ENCODE measurements around the gene GPRC6A.
"Not testable (repeated sequence)": the region's sequence is repeated elsewhere in the genome, so short reads cannot be mapped to it uniquely, and the experiment has no call there.

GPRC6A gene, protein sequence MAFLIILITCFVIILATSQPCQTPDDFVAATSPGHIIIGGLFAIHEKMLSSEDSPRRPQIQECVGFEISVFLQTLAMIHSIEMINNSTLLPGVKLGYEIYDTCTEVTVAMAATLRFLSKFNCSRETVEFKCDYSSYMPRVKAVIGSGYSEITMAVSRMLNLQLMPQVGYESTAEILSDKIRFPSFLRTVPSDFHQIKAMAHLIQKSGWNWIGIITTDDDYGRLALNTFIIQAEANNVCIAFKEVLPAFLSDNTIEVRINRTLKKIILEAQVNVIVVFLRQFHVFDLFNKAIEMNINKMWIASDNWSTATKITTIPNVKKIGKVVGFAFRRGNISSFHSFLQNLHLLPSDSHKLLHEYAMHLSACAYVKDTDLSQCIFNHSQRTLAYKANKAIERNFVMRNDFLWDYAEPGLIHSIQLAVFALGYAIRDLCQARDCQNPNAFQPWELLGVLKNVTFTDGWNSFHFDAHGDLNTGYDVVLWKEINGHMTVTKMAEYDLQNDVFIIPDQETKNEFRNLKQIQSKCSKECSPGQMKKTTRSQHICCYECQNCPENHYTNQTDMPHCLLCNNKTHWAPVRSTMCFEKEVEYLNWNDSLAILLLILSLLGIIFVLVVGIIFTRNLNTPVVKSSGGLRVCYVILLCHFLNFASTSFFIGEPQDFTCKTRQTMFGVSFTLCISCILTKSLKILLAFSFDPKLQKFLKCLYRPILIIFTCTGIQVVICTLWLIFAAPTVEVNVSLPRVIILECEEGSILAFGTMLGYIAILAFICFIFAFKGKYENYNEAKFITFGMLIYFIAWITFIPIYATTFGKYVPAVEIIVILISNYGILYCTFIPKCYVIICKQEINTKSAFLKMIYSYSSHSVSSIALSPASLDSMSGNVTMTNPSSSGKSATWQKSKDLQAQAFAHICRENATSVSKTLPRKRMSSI

DNA sequence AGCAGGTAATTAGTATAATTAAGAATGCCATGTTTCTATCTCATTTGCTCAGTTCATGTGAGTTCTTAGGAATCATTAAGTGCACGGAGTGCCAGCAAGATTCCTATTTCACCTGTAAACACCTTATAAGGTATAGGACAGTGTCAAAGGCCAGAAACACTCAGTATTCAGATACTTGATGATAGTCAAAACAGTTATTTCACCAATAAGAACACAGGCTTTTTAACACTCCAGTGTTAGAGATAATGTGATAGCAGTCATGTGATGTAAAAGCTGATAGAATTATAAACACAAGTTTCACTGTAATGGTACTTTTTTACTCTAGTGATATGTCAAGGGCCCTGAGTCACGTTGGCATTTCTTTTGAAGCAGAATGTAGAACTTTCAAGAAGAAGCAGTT, at the start of gene GPRC6A:
Gene GPRC6A, minus strand, starts transcription at position 101 of the 400 bp plus-strand sequence. Its CDS starts 70 bp downstream, at position 31.
- no peak for DNase-seq

- no peak for DNase-seq
Observed at GRCh38 chr6:116877743-116878142, 48.9 kb upstream of the GPRC6A start.

GRCh38 chr6:116876635-116877611, 48.0 kb upstream of the GPRC6A start, which contains the start of gene RFX6:
RFX6 (plus strand) TSS chr6:116877242; CDS start chr6:116877276, 34 bp downstream.
- peak; percentile 51 for DNase-seq

- no peak for DNase-seq
Observed at GRCh38 chr6:116876107-116876506, 47.2 kb upstream of the GPRC6A start.

DNA sequence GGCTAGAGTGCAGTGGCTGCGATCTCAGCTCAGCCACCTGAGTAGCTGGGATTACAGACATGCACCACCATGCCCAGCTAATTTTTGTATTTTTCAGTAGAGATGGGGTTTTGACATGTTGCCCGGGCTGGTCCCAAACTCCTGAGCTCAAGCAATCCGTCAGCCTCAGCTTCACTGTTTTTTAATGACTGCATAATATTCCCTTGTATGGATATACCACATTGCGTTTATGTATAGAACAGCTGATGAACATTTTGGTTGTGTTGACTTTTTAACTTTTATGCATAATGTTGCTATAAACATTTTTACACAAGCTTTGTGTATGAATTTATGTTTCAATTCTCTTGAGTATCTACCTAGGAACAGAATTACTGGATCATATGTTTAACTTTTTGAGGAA, 43.9 kb upstream of the GPRC6A start:
- no peak for DNase-seq

DNA sequence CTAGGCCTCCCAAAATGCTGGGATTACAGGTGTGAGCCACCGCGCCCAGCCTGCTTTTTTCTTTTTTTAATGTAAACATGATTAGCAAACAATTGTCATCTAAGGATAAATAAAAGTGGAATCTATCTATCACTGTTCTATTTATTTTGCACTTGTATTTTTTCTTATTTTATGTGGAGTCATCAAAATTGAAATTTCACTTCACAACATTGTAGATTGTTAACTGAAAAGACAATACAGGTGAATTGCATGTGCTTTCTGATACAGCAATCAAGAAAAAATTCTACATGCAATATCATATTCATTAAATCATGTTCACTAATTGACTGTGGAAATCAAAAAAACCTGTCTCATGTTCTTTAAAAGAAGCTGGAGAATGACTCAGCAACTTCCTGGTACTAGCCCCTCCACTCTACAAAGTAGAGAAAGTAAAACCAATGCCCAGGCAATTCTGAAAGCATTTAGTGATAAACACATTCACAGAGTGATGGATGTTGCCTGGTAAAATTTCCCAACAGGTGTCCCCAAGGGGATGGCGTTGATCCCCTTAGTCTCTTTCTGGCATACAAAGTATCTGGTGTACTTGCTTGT, 37.5 kb upstream of the GPRC6A start:
- DNase-seq, result no peak

DNA sequence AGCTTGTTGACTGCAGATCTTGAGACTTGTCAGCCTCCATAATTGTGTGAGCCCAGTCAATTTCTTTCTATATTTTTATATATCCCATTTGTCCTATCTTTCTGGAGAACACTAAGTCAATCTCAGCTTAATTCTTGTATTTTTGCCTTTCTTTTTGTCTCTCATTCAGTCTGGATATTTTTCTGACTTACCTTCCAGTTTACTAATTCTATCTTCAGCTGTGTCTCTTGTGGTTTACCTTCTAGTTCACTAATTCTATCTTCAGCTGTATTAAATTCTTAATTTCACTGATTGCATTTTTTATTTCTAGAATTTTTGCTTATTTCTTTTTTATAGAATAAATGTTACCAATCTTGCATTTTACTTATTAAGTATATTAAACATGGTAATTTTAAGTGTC, 30.4 kb upstream of the GPRC6A start:
- no peak for DNase-seq

DNA sequence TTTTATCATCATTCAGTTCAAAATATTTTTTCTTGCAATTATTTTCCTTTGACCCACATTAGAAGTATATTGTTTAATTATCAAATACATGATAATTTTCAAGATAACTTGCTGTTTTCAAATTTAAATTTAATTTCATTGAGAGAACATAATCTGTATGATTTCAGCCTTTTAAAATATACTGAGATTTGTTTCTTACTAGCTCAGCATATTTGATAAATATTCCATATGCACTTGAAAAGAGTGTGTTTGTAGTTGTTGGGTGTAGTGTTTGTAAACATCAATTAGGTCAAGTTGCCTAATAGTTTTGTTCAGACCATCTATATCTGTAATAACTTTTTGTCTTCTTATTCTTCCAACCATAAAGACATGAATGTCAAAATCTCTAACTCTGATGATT, 29.2 kb upstream of the GPRC6A start:
- DNase-seq, result no peak

DNA sequence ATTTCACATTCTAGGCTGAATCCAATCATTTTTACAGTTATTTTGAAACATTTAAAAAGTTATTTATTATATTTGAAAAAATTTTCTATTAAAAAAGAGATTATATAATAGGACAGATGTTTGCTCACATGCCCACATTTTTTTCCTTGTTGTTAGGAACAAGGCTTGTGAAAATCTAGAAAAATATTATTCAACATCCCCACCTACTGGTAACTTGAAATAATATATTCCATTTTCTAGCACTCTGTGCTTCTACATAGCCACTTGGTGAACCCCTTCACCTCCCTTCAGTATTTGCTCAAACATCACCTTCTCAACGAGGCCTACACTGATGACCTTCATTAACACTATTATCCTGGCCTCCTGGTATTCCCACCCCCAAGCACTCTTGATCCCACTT, 18.3 kb upstream of the GPRC6A start:
- DNase-seq, result no peak

DNA sequence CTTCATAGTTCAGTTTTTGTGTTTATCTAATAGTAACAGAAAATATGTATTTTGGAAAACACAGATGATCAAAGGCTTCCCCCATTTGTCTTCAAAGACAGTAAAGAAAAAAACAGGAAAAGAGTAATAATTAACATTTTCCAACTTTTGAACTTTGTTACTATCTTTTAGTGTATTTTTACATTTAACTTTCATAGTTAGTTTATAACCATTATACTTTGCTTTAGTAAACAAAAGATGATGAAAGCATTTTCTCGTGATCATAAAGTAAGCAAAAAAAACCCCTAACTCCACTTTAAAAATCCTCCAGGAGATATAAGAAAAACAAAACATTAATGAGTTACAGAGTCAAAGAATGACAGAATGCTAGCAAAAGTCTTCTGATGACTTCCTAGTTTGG, 13.6 kb upstream of the GPRC6A start:
- DNase-seq, result no peak

GRCh38 chr6:116840091-116840490, 11.2 kb upstream of the GPRC6A start:
- DNase-seq, result no peak

DNA sequence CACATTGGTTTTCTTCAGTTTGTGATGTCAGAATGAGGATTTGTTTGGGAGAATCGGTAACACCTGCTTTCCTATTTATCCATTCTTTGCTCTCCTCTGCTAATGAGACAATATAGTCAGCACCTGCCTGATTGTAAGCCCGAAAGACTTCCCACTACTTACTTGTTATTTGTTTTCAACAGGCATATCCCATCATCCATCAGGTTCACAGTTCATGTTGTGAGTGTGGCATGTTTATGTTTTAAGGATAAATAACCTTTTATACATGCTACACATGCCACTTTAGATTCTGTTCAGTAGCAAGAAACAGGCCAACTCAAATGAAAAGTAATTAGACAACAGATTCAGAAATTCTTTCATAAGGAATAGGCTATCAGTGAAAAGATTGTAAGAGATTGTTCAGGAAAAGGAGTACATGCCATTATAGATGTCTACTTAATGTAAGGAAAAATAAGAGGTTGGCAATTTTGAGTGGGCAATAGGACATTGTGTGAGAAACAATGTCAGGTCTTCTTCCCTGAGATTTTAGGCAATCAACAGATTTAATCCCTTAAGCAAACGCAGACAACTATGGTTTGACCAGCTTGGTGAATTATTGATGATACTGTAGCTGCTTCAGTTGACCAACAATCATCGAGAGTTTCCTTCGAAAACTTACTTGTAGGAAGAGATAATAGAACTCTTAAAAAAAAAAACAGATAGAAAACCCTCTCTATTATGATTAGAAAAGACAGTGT, 7.9 kb upstream of the GPRC6A start:
- no peak for DNase-seq

- not testable (repeated sequence) for DNase-seq
Observed at GRCh38 chr6:116834526-116834925, 5.6 kb upstream of the GPRC6A start.

DNA sequence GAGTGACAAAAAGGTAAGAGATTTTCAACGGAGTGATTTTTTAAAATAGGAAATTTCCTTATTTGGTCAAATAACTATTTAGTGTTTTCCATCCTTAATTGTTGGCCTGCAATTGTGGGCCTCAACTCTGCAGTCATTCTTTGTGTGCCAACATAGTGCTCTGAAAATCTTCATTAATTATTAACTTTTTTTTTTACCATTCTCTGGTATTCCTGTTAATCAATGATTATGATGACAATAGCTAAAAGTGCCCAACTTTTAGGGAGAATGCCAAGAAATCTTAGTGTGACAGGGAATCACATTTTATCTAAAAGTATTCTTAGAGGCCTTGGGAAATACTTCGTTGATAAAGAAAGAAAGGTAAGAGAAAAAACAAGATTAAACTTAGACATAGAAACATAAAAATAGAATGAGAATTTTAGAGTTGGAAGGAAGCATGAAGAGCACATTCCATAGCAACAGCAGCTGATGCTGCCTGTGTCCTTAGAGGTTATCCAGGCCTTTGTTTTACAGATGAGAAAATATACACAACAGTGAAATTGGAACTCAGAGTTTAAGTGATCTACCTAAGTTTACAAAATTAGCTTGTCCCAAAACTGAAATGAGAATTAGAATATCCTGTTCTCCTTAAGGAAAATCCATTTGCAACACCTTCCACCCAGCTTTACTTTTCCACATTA, 1.2 kb downstream of the GPRC6A start:
- no peak for DNase-seq

DNA sequence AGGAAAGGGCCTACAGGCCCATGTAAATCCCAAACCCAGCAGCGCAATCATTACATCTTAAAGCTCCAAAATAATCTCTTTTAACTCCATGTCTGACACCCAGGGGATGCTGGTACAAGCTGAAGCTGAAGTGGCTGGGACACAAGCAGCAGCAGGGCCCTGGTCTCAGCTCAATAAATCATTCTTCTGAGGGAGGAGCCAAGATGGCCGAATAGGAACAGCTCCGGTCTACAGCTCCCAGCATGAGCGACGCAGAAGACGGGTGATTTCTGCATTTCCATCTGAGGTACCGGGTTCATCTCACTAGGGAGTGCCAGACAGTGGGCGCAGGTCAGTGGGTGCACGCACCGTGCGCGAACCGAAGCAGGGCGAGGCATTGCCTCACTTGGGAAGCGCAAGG, 12.5 kb downstream of the GPRC6A start:
- not testable (repeated sequence) for DNase-seq

DNA sequence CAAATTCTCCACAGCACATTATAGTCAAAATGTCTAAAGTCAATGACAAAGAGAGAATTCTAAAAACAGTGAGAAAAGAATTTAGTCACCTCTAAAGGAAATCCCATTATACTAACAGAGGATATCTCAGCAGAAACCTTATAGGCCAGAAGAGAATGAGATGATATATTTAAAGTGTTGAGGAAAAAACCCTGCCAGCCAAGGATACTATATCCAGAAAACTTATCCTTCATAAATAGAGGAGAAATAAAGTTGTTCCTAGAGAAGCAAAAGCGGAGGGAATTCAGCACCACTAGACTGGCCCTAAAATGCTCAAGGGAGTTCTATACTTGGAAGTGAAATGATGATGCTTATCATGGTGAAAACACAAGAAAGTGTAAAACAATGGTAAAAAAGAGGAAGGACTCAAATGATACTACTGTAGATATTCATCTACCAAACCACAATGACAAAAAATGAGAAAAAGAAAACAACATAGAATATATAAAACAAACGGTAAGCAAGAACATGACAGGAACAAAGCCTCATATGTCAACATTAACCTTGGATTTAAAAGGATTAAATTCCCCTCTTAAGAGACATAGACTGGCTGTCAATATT, 16.7 kb downstream of the GPRC6A start:
- no peak for DNase-seq

- DNase-seq, result no peak
Observed at GRCh38 chr6:116801971-116802370, 26.9 kb downstream of the GPRC6A start.

DNA sequence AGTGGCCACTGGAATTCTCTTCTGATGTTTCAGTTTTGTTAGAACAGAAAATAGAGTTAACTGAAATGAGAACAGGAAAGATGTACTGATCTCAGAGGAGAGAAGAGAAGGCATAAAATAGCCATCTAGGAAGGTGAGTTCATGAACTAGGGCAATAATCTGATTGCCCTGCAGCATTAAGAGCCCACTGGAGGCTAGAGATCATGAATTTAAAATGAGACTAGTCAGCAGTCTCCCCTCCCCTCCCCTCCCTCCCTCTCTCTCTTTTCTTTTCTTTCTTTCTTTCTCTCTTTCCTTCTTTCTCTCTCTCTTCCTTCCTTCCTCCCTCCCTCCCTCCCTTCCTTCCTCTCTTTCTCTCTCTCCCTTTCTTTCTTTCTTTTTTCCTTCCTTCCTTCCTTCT, 28.9 kb downstream of the GPRC6A start:
- DNase-seq, result no peak

DNA sequence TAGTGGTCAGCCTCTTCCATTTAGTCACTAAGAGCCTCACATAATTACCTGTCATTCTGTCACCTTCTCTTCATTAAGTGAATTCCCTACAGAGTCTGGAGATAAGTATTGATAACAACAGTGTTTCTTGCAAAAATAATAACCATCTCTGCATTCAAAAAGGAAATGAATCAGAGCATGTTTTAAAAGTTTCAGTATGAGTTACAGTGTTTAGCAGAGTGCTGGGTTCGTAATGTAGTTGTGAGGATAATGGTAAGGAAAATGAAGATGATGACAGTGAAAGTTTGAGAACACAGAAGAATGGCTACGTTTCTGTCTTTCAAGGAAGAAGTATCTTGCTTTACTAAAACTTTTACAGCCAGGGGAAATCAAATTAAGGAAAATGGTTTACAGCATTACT, 31.3 kb downstream of the GPRC6A start:
- DNase-seq, result no peak

DNA sequence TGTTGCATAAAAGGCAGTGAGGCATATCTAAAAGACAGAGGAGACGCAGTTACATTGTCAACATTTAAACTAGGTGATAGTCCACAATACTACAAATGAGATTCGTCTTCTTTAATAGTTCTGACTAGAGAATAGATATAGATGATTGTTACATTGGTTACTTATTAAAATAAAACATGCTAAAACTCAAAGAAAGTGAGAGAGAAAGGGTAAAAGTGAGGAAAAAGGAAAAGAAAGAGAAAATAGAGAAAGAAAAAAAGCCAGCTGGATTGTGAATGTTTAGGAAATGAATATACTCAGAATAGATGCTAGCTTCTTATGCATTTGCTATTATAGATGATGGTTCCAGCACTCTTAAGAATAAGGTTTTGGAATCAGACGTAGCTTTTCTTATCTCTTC, 35.7 kb downstream of the GPRC6A start:
- DNase-seq, result no peak
